Liver (tissue), 3 donors: ENCODE measurements around the gene PPM1K.

Source experiments
- RAD21 ChIP-seq, 2 donors: IDR thresholded peaks; 2 replicates each; pipeline ENCODE4 v1.6.1; 2016; ENCODE audit warnings: antibody characterized with exemption in 2 of 2, mild to moderate bottlenecking in 2 of 2
- TF ChIP-seq, protein P1 (sequence below): fragments of 150-350 bp; IDR thresholded peaks from 2 replicates; pipeline ENCODE4 v1.5.1; 2017; ENCODE audit warnings: improper control_type of control experiment, low read depth, low read length; ENCODE audit not compliant: missing input control
- TF ChIP-seq, protein P2 (sequence below): IDR thresholded peaks from 2 replicates; pipeline ENCODE4 v1.6.1; 2016; ENCODE audit warnings: antibody characterized with exemption
- donor health status: healthy.
- donor health status: healthy.

DNA sequence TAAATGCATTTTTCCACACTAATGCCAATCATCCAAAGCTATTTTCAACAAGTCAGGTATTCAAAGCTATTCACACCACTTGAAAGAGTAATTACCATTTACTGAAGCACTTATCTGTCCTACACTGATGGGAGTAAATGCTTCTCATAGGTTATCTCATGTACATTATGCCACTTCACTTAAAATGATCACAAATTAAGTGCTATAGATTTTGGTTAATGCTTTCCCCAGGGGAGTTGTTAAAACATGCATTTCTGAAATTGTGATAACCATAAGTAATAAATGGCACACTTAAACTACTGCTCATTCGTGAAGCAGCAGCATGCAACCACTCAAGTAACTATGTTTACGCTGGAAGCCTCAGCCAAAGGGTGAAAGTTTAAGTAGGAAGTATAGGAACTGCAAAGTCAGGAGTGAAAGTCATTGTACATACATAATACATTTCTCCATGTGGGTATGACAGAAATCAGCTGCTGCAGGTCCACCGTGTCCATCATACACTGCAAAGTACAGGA lies 6.6 kb downstream of the PPM1K start:
- TF ChIP-seq, protein P1, sequence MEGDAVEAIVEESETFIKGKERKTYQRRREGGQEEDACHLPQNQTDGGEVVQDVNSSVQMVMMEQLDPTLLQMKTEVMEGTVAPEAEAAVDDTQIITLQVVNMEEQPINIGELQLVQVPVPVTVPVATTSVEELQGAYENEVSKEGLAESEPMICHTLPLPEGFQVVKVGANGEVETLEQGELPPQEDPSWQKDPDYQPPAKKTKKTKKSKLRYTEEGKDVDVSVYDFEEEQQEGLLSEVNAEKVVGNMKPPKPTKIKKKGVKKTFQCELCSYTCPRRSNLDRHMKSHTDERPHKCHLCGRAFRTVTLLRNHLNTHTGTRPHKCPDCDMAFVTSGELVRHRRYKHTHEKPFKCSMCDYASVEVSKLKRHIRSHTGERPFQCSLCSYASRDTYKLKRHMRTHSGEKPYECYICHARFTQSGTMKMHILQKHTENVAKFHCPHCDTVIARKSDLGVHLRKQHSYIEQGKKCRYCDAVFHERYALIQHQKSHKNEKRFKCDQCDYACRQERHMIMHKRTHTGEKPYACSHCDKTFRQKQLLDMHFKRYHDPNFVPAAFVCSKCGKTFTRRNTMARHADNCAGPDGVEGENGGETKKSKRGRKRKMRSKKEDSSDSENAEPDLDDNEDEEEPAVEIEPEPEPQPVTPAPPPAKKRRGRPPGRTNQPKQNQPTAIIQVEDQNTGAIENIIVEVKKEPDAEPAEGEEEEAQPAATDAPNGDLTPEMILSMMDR = no peak
- TF ChIP-seq, protein P2, sequence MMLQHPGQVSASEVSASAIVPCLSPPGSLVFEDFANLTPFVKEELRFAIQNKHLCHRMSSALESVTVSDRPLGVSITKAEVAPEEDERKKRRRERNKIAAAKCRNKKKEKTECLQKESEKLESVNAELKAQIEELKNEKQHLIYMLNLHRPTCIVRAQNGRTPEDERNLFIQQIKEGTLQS = no peak
- TF ChIP-seq RAD21 (IDR thresholded peaks at IDR 0.05) = no peak
